Activated T-cell treated with anti-CD3 and anti-CD28 coated beads for 4 hours (primary cell): ENCODE measurements around the gene PCDHGB3.
"Not testable (repeated sequence)": the region's sequence is repeated elsewhere in the genome, so short reads cannot be mapped to it uniquely, and the experiment has no call there.

Experiments used
- DNase-seq: peaks from one replicate; pipeline ENCODE4 v3.0.0-alpha.2; 2020

Gene PCDHGB3

DNA sequence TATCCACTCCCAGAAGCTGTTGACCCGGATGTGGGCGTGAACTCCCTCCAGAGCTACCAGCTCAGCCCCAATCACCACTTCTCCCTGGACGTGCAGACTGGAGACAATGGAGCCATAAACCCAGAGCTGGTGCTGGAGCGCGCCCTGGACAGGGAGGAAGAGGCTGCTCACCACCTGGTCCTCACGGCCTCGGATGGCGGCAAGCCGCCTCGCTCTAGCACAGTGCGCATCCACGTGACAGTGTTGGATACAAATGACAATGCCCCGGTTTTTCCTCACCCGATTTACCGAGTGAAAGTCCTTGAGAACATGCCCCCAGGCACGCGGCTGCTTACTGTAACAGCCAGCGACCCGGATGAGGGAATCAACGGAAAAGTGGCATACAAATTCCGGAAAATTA is 23.2 kb downstream of the PCDHGB3 start:
- DNase-seq: no peak

GRCh38 chr5:141394401-141395187 is 24.6 kb downstream of the PCDHGB3 start:
- DNase-seq: not testable (repeated sequence)

DNA sequence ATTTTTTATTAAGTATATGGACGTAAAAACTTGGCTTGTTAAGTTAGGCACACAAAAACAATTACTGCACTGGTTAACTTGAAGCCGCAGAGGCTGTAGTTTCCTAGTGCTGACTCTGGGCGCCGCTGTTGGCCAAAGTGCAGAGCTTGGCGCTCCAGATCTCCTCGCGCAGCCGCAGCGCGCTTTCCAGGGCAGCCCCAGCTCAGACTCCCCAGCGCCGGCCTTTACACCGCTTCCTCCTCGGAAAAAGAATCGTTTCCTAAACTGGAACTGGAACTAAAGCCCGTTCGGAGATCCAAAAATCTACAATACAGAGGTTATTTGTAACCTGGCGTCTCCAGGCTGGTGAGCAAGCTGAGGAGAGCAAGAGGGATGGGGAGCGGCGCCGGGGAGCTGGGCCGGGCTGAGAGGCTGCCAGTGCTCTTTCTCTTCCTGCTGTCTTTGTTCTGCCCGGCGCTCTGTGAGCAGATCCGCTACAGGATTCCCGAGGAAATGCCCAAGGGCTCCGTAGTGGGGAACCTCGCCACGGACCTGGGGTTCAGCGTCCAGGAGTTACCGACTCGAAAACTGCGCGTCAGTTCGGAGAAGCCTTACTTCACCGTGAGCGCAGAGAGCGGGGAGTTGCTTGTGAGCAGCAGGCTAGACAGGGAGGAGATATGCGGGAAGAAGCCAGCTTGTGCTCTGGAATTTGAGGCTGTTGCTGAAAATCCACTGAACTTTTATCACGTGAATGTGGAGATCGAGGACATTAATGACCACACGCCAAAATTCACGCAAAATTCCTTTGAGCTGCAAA is 27.9 kb downstream of the PCDHGB3 start, which contains the start of gene PCDHGB5:
TSS of gene PCDHGB5 (plus strand) at position 192 of the 796 bp plus-strand sequence. CDS start at position 373, 181 bp downstream.
- not testable (repeated sequence) for DNase-seq

- no peak for DNase-seq
Observed at GRCh38 chr5:141398608-141399007, 28.6 kb downstream of the PCDHGB3 start.

DNA sequence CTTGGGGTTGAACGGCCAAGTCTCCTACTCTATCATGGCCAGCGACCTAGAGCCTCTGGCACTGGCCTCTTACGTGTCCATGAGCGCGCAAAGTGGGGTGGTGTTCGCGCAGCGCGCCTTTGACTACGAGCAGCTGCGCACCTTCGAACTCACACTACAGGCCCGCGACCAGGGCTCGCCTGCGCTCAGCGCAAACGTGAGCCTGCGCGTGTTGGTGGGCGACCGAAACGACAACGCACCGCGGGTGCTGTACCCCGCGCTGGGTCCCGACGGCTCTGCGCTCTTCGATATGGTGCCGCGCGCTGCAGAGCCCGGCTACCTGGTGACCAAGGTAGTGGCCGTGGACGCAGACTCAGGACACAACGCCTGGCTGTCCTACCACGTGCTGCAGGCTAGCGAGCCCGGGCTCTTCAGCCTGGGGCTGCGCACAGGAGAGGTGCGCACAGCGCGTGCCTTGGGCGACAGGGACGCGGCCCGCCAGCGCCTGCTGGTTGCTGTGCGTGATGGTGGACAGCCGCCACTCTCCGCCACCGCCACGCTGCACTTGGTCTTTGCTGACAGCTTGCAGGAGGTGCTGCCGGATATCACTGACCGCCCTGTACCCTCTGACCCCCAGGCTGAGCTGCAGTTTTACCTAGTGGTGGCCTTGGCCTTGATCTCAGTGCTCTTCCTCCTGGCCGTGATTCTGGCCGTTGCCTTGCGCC is 29.7 kb downstream of the PCDHGB3 start:
- DNase-seq: no peak

GRCh38 chr5:141402553-141403243 is 32.7 kb downstream of the PCDHGB3 start, which contains the start of gene PCDHGA9:
Gene PCDHGA9 (plus strand): TSS chr5:141402778. CDS start chr5:141402953, 175 bp downstream.
- DNase-seq: no peak

- DNase-seq: no peak
Observed at GRCh38 chr5:141403387-141403786, 33.3 kb downstream of the PCDHGB3 start.

DNA sequence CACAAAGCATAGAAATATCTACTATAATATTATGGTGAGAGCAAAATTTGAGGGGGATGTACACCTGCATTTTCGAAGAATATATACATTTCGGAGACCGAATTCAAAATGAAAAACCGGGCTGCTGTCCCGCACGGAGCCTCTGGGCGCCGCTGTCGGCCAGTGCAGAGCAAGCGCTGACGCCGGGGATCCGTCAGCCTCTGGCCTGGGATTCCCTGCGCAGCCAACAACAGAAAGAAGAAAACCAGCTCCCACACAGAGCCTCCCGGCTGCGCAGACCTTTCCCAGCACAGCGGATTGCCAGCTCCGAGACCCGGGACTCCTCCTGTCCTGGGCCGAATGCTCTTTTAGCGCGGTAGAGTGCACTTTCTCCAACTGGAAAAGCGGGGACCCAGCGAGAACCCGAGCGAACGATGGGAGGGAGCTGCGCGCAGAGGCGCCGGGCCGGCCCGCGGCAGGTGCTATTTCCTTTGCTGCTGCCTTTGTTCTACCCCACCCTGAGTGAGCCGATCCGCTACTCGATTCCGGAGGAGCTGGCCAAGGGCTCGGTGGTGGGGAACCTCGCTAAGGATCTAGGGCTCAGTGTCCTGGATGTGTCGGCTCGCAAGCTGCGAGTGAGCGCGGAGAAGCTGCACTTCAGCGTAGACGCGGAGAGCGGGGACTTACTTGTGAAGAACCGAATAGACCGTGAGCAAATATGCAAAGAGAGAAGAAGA is 37.9 kb downstream of the PCDHGB3 start, which contains the start of gene PCDHGB6:
TSS of gene PCDHGB6 (plus strand) at position 232 of the 716 bp plus-strand sequence. CDS start at position 414, 182 bp downstream.
- not testable (repeated sequence) for DNase-seq

GRCh38 chr5:141409598-141410306 is 39.7 kb downstream of the PCDHGB3 start:
- no peak for DNase-seq

DNA sequence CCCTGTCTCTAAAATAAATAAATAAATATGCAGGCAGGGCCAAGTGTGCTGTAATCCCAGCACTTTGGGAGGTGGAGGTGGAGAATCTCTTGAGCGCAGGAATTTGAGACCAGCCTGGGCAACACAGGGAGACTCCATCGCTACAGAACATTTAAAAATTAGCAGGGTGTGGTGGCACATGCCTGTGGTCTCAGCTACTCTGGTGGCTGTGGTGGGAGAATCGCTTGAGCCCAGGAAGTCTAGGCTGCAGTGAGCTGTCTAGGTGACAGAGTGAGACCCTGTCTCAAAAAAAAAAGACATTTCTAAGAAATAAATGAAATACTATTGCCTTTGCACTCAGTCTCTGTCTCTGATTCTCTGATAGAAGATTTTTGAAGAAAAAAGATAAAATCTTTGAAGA is 41.5 kb downstream of the PCDHGB3 start:
- no peak for DNase-seq

DNA sequence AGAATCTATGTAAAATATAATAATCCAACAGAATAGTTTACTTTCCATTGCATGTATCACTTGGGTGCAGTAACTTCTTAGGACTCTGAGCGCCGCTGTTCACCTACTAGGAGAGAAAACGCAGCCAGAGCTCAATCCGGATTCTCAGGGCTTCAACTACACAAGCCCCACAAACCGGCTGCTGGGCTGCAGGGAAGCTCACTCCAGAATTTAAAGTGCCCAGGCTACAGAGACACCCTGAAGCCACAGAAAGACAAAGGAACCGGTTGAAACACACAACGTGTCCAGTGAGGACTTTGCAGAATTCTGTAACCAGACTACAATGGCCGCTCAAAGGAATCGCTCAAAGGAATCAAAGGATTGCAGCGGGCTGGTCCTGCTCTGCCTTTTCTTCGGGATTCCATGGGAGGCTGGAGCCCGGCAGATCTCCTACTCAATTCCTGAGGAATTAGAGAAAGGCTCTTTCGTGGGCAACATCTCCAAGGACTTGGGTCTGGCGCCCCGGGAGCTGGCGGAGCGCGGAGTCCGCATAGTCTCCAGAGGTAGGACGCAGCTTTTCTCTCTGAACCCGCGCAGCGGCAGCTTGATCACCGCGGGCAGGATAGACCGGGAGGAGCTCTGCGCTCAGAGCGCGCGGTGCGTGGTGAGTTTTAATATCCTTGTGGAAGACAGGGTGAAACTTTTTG is 43.0 kb downstream of the PCDHGB3 start, which contains the start of gene PCDHGA10:
TSS of gene PCDHGA10 (plus strand) at position 134 of the 686 bp plus-strand sequence. CDS start at position 323, 189 bp downstream.
- DNase-seq: peak; percentile 53

DNA sequence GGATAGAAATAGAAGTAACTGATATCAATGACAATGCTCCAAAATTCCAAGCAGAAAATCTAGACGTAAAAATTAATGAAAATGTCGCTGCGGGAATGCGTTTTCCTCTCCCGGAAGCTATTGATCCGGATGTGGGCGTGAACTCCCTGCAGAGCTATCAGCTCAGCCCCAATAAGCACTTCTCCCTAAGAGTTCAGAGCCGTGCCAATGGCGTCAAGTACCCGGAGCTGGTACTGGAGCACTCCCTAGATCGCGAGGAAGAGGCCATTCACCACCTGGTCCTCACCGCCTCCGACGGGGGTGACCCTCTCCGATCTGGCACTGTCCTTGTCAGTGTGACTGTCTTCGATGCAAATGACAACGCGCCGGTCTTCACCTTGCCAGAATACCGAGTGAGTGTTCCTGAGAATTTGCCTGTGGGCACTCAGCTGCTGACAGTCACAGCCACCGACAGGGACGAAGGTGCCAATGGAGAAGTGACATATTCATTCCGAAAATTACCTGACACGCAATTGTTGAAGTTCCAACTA is 43.6 kb downstream of the PCDHGB3 start:
- DNase-seq: no peak

DNA sequence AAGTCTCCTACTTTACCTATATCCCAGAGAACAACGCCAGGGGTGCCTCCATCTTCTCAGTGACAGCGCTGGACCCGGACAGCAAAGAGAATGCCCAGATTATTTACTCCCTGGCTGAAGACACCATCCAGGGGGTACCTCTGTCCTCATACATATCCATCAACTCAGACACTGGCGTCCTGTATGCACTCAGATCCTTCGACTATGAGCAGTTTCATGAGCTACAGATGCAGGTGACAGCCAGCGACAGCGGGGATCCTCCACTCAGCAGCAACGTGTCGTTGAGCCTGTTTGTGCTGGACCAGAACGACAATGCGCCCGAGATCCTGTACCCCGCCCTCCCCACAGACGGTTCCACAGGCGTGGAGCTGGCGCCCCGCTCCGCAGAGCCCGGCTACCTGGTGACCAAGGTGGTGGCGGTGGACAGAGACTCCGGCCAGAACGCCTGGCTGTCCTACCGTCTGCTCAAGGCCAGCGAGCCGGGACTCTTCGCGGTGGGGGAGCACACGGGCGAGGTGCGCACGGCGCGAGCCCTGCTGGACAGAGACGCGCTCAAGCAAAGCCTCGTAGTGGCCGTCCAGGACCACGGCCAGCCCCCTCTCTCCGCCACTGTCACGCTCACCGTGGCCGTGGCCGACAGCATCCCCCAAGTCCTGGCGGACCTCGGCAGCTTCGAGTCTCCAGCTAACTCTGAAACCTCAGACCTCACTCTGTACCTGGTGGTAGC is 44.7 kb downstream of the PCDHGB3 start:
- not testable (repeated sequence) for DNase-seq

GRCh38 chr5:141415275-141415618 is 45.2 kb downstream of the PCDHGB3 start:
- not testable (repeated sequence) for DNase-seq

- peak; percentile 17 for DNase-seq
Observed at GRCh38 chr5:141417494-141418172, 47.6 kb downstream of the PCDHGB3 start, which contains the start of gene PCDHGB7. Gene PCDHGB7 (plus strand): TSS chr5:141417677. CDS start chr5:141417860, 183 bp downstream.

- DNase-seq: no peak
Observed at GRCh38 chr5:141419074-141419880, 49.2 kb downstream of the PCDHGB3 start.

- peak; percentile 36 for DNase-seq
Observed at GRCh38 chr5:141420855-141421488, 50.9 kb downstream of the PCDHGB3 start, which contains the start of gene PCDHGA11. Gene PCDHGA11 (plus strand): TSS chr5:141421051. CDS start chr5:141421228, 177 bp downstream.
